ENCODE results near the gene COL18A1.
A peak's percentile ranks its signal among the peaks of the same experiment; 100 is the strongest.

The COL18A1 gene

DNA sequence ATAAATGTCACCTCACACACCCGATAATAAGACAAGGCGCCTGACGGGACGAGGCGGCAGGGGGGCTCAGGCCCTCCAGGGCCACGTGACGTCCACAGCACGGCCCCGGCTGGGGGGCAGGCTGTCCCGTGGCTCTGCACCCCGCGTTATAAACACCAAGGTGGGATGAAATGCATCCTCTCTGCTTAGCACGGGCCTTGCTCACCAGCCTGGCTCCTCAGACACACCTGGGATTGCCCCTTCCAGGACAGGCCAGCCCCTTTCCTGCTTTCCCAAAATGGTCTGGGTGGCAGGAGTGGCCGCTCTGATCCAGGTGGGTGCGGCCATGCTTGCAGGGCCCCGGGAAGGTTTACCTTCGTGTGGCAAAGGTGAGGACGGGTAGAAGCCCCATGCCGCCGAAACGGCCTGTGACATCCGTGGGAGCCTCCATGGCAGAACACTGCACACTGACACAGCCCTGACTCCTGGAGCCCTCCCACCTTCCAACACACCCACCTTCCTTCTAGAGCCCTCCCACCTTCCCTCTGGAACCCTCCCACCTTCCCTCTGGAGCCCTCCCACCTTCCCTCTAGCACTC, 101.4 kb downstream of the COL18A1 start:
- DNase-seq (ENCODE audit: low read depth, low spot score), result no peak

DNA sequence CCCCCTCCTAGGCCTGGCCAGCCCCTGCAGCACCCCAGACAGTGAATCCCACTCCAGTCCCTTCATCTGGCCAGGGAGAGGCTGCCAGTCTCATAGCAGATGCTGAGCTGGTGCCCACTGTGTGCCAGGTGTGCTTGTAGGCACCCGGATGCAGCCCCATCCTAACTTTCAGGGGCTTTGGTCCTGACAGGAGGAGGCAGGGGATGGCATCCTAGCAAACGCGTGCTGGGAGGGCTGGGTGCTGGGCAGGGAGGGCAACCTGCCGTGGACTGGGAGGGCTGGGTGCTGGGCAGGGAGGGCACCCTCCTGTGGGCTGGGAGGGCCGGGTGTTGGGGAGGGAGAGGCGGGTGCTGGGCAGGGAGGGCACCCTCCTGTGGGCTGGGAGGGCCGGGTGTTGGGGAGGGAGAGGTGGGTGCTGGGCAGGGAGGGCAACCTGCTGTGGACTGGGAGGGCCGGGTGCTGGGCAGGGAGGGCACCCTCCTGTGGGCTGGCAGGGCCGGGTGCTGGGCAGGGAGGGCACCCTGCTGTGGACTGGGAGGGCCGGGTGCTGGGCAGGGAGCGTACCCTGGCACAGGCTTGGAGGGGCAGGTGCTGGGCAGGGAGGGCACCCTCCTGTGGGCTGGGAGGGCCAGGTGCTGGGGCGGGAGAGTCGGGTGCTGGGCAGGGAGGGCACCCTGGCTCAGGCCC, 102.0 kb downstream of the COL18A1 start:
- no peak for DNase-seq (ENCODE audit: low read depth, low spot score)

DNA sequence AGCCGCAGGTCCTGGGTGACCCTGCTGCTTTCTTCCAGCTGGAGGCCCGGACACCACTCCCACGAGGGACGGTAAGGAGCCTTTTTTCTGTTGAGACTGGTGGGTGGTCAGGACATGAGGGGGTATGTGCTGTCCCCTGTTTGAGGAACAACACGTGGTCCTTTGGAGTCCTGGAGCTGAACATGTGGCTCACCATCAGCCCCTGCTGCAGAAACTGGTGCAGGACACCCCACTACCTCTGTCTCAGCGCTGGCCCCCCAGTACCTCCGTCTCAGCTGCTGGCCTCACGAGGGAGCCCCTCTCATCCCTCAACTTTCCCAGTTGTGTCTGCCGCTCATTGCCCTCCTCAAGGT, 102.5 kb downstream of the COL18A1 start:
- DNase-seq (ENCODE audit: low read depth, low spot score), result no peak

- DNase-seq (ENCODE audit: low read depth, low spot score), result no peak
Observed at GRCh38 chr21:45507888-45508508, 103.0 kb downstream of the COL18A1 start.

- no peak for DNase-seq (ENCODE audit: low read depth, low spot score)
Observed at GRCh38 chr21:45508607-45509565, 103.9 kb downstream of the COL18A1 start.

DNA sequence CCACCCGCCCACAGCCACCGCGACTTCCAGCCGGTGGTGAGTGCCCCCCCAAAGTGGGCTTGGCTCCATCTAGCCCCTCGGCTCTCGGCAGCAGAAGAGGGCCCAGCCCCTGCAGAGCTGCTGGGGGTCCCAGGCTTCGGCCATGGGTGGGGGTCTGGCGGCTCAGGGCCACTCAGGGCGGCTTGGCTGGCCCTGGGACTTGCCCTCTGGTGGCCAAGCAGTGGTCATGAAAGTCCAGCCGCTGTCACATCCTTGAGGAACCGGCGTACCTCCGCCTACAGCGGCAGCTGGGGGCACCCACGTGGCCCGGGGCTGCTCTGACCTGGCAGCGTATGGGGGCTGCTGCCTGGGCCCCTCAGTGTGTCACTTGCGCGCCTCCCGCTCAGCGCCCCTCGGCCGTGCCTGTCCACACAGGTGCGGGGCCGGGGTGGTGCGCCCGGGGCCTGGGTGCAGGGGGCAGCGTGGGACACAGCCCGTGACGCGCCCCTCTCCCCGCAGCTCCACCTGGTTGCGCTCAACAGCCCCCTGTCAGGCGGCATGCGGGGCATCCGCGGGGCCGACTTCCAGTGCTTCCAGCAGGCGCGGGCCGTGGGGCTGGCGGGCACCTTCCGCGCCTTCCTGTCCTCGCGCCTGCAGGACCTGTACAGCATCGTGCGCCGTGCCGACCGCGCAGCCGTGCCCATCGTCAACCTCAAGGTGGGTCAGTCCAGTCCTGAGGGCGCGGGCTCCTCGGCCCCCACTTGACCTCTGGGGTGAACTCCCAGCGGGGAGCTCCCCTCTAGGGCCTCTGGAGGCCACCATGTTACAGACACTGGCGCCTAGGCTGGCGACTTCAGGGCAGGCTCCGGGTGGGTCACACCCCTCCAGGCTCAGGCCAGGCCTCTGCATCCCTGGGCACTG, 104.9 kb downstream of the COL18A1 start:
- no peak for DNase-seq (ENCODE audit: low read depth, low spot score)

- DNase-seq (ENCODE audit: low read depth, low spot score), result no peak
Observed at GRCh38 chr21:45510466-45510955, 105.5 kb downstream of the COL18A1 start.

DNA sequence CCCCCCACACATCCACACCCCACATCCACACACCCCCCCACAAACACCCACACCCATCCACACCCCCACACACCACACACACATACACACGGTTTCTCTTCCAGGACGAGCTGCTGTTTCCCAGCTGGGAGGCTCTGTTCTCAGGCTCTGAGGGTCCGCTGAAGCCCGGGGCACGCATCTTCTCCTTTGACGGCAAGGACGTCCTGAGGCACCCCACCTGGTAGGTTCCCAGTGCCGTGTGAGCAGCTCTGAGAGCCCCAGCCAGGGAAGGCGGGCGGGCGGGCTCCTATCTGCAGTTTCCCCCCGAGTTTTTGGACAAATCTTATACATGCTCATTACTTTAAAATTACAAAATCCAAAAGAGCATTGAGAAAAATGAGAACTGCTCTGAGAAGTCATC, 106.0 kb downstream of the COL18A1 start:
- no peak for DNase-seq (ENCODE audit: low read depth, low spot score)

DNA sequence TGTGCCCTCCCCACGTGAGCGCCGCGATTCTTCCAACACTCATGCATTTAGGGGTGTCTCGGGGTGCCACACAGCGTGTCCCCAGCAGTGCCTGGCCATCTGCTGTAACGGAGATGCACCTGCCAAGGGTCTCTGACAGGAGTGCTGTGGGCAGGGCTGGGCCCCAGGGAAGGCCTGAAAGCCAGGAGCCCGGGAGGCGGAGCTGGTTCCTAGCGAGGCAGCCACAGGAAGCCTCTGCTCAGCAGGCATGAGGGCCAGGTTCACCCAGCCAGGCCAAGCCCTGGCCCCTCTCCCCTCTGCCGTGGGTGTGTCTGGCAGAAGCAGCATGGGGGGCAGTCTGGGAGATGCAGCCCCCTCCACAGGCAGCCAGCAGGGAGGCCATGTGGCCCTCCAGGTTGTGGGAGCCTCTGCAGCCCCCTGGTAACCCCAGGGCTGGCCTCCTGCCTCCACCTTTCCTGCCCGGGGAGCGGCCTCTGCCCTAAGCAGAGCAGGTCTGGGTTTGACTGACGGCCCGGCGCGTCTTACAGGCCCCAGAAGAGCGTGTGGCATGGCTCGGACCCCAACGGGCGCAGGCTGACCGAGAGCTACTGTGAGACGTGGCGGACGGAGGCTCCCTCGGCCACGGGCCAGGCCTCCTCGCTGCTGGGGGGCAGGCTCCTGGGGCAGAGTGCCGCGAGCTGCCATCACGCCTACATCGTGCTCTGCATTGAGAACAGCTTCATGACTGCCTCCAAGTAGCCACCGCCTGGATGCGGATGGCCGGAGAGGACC, 106.9 kb downstream of the COL18A1 start:
- DNase-seq (ENCODE audit: low read depth, low spot score), result no peak

GRCh38 chr21:45512626-45513002, 107.6 kb downstream of the COL18A1 start:
- DNase-seq (ENCODE audit: low read depth, low spot score), result no peak

DNA sequence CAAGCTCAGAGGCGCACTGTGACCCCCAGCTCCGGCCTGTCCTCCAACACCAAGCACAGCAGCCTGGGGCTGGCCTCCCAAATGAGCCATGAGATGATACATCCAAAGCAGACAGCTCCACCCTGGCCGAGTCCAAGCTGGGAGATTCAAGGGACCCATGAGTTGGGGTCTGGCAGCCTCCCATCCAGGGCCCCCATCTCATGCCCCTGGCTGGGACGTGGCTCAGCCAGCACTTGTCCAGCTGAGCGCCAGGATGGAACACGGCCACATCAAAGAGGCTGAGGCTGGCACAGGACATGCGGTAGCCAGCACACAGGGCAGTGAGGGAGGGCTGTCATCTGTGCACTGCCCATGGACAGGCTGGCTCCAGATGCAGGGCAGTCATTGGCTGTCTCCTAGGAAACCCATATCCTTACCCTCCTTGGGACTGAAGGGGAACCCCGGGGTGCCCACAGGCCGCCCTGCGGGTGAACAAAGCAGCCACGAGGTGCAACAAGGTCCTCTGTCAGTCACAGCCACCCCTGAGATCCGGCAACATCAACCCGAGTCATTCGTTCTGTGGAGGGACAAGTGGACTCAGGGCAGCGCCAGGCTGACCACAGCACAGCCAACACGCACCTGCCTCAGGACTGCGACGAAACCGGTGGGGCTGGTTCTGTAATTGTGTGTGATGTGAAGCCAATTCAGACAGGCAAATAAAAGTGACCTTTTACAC, 108.2 kb downstream of the COL18A1 start:
- no peak for DNase-seq (ENCODE audit: low read depth, low spot score)

- DNase-seq (ENCODE audit: low read depth, low spot score), result no peak
Observed at GRCh38 chr21:45513741-45514310, 108.9 kb downstream of the COL18A1 start.

GRCh38 chr21:45514311-45515021, 109.5 kb downstream of the COL18A1 start:
- no peak for DNase-seq (ENCODE audit: low read depth, low spot score)

DNA sequence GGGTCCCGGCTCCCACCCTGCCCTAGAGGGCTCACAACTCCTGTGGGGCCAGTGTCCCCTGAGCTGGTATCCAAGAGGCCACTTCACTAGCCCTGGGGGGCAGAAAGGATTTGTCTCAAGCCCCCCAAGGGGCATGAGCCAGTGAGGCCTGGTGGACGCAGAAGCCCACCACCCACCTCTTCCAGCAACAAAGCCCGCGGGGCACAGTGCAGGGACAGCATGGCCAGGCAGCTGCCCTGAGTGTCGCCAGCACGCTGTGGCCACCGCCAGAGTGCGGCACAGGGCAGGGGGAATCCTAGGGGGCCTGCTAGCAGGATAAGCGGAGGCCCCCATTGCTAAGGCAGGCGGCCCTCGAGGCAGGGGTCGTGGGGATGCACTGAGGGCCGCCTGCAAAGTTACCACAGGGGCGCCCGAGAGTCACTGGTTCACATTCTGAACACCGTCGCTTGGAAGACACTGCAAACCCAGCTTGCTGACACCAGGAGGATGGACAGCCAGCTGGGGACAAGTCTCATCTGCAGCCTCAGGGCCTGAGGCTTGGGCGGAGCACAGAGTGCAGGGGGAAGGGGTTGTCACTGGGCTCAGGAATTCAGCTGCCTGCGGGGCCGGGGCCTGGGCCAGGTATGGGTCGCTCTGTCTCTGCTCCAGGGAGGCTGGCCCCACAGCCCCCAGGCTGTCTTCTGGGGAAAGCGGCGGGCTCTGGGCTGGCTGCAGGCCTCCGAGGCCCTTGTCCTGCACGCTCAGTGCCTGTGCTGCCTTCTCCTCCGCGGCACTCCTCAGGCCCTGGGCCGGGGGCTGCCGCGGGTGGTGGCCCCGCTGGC, 110.5 kb downstream of the COL18A1 start:
- peak; percentile 98 for DNase-seq (ENCODE audit: low read depth, low spot score)

GRCh38 chr21:45516071-45516670, 111.2 kb downstream of the COL18A1 start:
- no peak for DNase-seq (ENCODE audit: low read depth, low spot score)

- no peak for DNase-seq (ENCODE audit: low read depth, low spot score)
Observed at GRCh38 chr21:45516671-45517151, 111.7 kb downstream of the COL18A1 start.

All from ELF-1 (cell line).